ENCODE data around the gene ZNF576.

GRCh38 chr19:43596842-43597461, 557 bp downstream of the ZNF576 start:
- TF ChIP-seq POLR2A (IDR thresholded peaks at IDR 0.05; ENCODE audit: low read length) (no peak), GATA1 (IDR thresholded peaks at IDR 0.05; ENCODE audit: low read depth, low read length) (no peak)
